DND-41 (cell line): ENCODE results near the gene HMCN2.

ENCODE experiments used
- ATAC-seq: fragments of 200-7000 bp; cut with Tn5 transposase; 3 replicates; pipeline ENCODE4 v1.9.1; 2021; ENCODE audit warnings: low read depth; ENCODE audit not compliant: insufficient read depth
- DNase-seq: peaks from one replicate; pipeline ENCODE4 v3.0.0-alpha.2; 2020
- H2AFZ ChIP-seq: 2 replicates; pipeline ENCODE4 v1.6.0; 2012; ENCODE audit warnings: low read depth, low read length
- H3K27ac ChIP-seq: 2 replicates; pipeline ENCODE4 v1.5.1; 2012; ENCODE audit warnings: low read length, inconsistent platforms
- H3K27me3 ChIP-seq: fragments of 200-600 bp; sonication (generic); 2 replicates; pipeline ENCODE4 v1.6.0; 2012; ENCODE audit warnings: low read length, mild to moderate bottlenecking, inconsistent platforms; ENCODE audit not compliant: insufficient read depth, poor library complexity
- H3K36me3 ChIP-seq: 2 replicates; pipeline ENCODE4 v1.5.1; 2012; ENCODE audit warnings: low read length, inconsistent platforms; ENCODE audit not compliant: insufficient read depth
- H3K4me1 ChIP-seq: 2 replicates; pipeline ENCODE4 v1.5.1; 2012; ENCODE audit warnings: mild to moderate bottlenecking, low read length; ENCODE audit not compliant: insufficient read depth
- H3K4me2 ChIP-seq: 2 replicates; pipeline ENCODE4 v1.6.0; 2012; ENCODE audit warnings: mild to moderate bottlenecking, moderate library complexity, low read length, inconsistent platforms; ENCODE audit not compliant: insufficient read depth
- H3K4me3 ChIP-seq, 2 experiments: fragments of 200-600 bp in 1 of 2; shearing (Covaris generic) in 1 of 2; 2 replicates each; pipeline ENCODE4 v1.5.1; 2012 to 2016; ENCODE audit warnings: inconsistent platforms in 2 of 2, low read length in 2 of 2, mild to moderate bottlenecking in 2 of 2, low read depth in 1 of 2, moderate library complexity in 1 of 2
- H3K79me2 ChIP-seq: 2 replicates; pipeline ENCODE4 v1.6.0; 2012; ENCODE audit warnings: low read length, inconsistent platforms; ENCODE audit not compliant: insufficient read depth
- H3K9ac ChIP-seq: 2 replicates; pipeline ENCODE4 v1.6.0; 2012; ENCODE audit warnings: low read depth, mild to moderate bottlenecking, inconsistent platforms, low read length, moderate library complexity
- H3K9me3 ChIP-seq: 2 replicates; pipeline ENCODE4 v1.5.1; 2012; ENCODE audit warnings: low read length, moderate library complexity, mild to moderate bottlenecking, inconsistent platforms; ENCODE audit not compliant: insufficient read depth, severe bottlenecking
- H4K20me1 ChIP-seq: 2 replicates; pipeline ENCODE4 v1.6.0; 2012; ENCODE audit warnings: low read length; ENCODE audit not compliant: insufficient read depth
- CTCF ChIP-seq: IDR thresholded peaks from 2 replicates; pipeline ENCODE4 v1.5.1; 2012; ENCODE audit warnings: borderline replicate concordance, low read length, moderate library complexity, mild to moderate bottlenecking; ENCODE audit not compliant: poor library complexity, severe bottlenecking; ENCODE audit errors: extremely low read depth
- EZH2 ChIP-seq: IDR thresholded peaks from 3 replicates; pipeline ENCODE4 v1.6.1; 2012; ENCODE audit warnings: borderline replicate concordance, low read depth, mild to moderate bottlenecking, moderate library complexity, low read length, inconsistent platforms; ENCODE audit not compliant: severe bottlenecking

HMCN2 gene

GRCh38 chr9:130407916-130408663 lies 142.5 kb downstream of the HMCN2 start:
- Histone ChIP-seq H3K4me1 (no peaks in the 10 kb centered on the region), H3K4me3 (no peak overlapping the region), H3K9ac (no peak overlapping the region), H3K27ac (no peak overlapping the region), H3K79me2 (no peaks in the 10 kb centered on the region), H2AFZ (no peak overlapping the region), H3K4me2 (no peak overlapping the region), H3K9me3 (no peaks in the 10 kb centered on the region), H3K27me3 (no peaks in the 10 kb centered on the region), H4K20me1 (no peaks in the 10 kb centered on the region), H3K36me3 (no peaks in the 10 kb centered on the region)
- DNase-seq (no peak), ATAC-seq (no peak)
- TF ChIP-seq CTCF, result no peak
- TF ChIP-seq EZH2, result no peak

GRCh38 chr9:130408669-130409068 lies 143.1 kb downstream of the HMCN2 start:
- ATAC-seq, result no peak
- TF ChIP-seq EZH2 (no peak), CTCF (no peak)
- H3K36me3 ChIP-seq, result no peaks in the 10 kb centered on the region
- no peaks in the 10 kb centered on the region for H3K27me3 ChIP-seq
- no peaks in the 10 kb centered on the region for H4K20me1 ChIP-seq
- H3K4me2 ChIP-seq, result no peak overlapping the region
- no peak overlapping the region for H2AFZ ChIP-seq
- H3K27ac ChIP-seq, result no peak overlapping the region
- no peaks in the 10 kb centered on the region for H3K79me2 ChIP-seq
- no peaks in the 10 kb centered on the region for H3K4me1 ChIP-seq
- H3K4me3 ChIP-seq, result no peak overlapping the region
- DNase-seq, result no peak
- no peak overlapping the region for H3K9ac ChIP-seq
- H3K9me3 ChIP-seq, result no peaks in the 10 kb centered on the region

- Histone ChIP-seq H3K4me1 (no peaks in the 10 kb centered on the region), H3K79me2 (no peaks in the 10 kb centered on the region), H3K4me2 (no peak overlapping the region), H2AFZ (no peak overlapping the region), H3K9me3 (no peaks in the 10 kb centered on the region), H3K9ac (no peak overlapping the region), H3K4me3 (no peak overlapping the region), H3K36me3 (no peaks in the 10 kb centered on the region), H4K20me1 (no peaks in the 10 kb centered on the region), H3K27ac (no peak overlapping the region), H3K27me3 (no peaks in the 10 kb centered on the region)
- DNase-seq (no peak), ATAC-seq (no peak)
- TF ChIP-seq EZH2 (no peak), CTCF (no peak)
These were observed 143.7 kb downstream of the HMCN2 start for GRCh38 chr9:130409246-130409645.

GRCh38 chr9:130410443-130410842 lies 144.9 kb downstream of the HMCN2 start:
- Histone ChIP-seq H3K27ac (no peak overlapping the region), H3K9me3 (no peaks in the 10 kb centered on the region), H3K4me2 (no peak overlapping the region), H2AFZ (no peak overlapping the region), H3K4me1 (no peaks in the 10 kb centered on the region), H3K27me3 (no peaks in the 10 kb centered on the region), H3K4me3 (no peak overlapping the region), H3K79me2 (no peaks in the 10 kb centered on the region), H3K9ac (no peak overlapping the region), H4K20me1 (no peaks in the 10 kb centered on the region), H3K36me3 (no peaks in the 10 kb centered on the region)
- no peak for TF ChIP-seq EZH2
- no peak for TF ChIP-seq CTCF
- DNase-seq (no peak), ATAC-seq (no peak)
